OCI-LY3 (cell line): ENCODE results near the gene CHKB.

Experiments used
- EZH2phosphoT487 ChIP-seq: fragments of 200-600 bp; shearing (Covaris generic); IDR thresholded peaks from 2 replicates; pipeline ENCODE4 v1.6.1; 2018; ENCODE audit warnings: antibody characterized with exemption, mixed run types, low read depth
- TF ChIP-seq, protein P1 (sequence below): fragments of 200-600, 300-600 bp; sonication (generic); IDR thresholded peaks from 2 replicates; pipeline ENCODE4 v1.5.1; 2014; ENCODE audit warnings: antibody characterized with exemption, low read length, low read depth

DNA sequence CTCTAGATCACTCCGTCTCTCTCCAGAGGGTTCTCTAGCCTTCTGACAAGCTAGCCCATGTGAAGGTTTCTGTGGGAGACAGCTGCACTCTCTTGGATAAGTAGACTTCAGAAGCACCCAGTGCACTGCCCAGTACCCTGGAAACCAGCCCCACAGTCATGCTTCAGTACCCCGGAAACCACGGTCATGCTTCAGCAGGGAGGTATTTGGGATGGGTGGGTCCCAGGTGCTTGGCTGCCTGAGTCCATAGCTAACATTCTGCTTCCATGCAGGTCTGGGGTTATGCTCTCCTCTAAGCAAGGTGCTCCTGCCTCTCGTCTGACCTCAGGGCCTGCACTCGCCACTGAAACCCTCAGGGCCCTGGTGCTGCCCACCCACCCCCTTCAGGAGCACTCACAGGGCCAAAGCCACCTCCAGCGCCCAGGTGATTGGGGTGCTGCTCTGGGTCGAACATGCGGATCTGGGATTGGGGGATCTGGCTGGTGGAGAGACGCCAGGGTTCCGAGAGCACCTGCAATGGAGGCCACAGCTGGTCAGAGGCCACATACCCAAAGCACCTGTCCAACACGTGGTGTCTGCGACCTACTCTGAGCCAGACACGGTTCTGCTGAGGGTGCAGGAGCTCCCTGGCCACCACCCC is 12.6 kb downstream of the CHKB start:
- TF ChIP-seq, protein P1, sequence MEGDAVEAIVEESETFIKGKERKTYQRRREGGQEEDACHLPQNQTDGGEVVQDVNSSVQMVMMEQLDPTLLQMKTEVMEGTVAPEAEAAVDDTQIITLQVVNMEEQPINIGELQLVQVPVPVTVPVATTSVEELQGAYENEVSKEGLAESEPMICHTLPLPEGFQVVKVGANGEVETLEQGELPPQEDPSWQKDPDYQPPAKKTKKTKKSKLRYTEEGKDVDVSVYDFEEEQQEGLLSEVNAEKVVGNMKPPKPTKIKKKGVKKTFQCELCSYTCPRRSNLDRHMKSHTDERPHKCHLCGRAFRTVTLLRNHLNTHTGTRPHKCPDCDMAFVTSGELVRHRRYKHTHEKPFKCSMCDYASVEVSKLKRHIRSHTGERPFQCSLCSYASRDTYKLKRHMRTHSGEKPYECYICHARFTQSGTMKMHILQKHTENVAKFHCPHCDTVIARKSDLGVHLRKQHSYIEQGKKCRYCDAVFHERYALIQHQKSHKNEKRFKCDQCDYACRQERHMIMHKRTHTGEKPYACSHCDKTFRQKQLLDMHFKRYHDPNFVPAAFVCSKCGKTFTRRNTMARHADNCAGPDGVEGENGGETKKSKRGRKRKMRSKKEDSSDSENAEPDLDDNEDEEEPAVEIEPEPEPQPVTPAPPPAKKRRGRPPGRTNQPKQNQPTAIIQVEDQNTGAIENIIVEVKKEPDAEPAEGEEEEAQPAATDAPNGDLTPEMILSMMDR = no peak
- TF ChIP-seq EZH2phosphoT487 = no peak
